HepG2 (cell line): ENCODE measurements around the gene MCOLN3. TPM values are rescaled to one million over a fixed set of nuclear protein-coding genes. Genes with fewer than 3 reads are reported as not detected.

Experiments used
- ATAC-seq: fragments of 200-7000 bp; cut with Tn5 transposase; 3 replicates; pipeline ENCODE4 v1.9.1; 2020; ENCODE audit warnings: mild to moderate bottlenecking, moderate library complexity
- BruUV-seq: library from RNA; stranded (reverse); fragments of 400-500 nt; replicated peaks from 2 replicates; lab custom pipeline; 2021; lab: Mats Ljungman, UMichigan
- CTCF ChIA-PET: fragments of 300-600 bp; formaldehyde crosslinking; extraction: SDS; loops from one replicate; lab custom pipeline; 2021; ENCODE audit warnings: low total read pairs, inconsistent platforms, low intra/inter-chr PET ratio; lab: Yijun Ruan, JAX
- POLR2A ChIA-PET: fragments of 350-600 bp; sonication (Branson Sonifier 250); formaldehyde crosslinking; loops from one replicate; lab custom pipeline; 2020; ENCODE audit warnings: antibody characterized with exemption, inconsistent platforms; lab: Yijun Ruan, JAX
- DNase-seq: peaks from one replicate; pipeline ENCODE4 v3.0.0-alpha.2; 2015; ENCODE audit warnings: low spot score
- FAIRE-seq: peaks from 3 replicates; lab custom pipeline; 2011; peaks lifted over from hg19 to GRCh38; lab: Jason Lieb, UNC
- H2AFZ ChIP-seq: one replicate; pipeline ENCODE4 v1.6.1; 2011; ENCODE audit warnings: low read length, inconsistent platforms
- H3K27ac ChIP-seq: fragments of 300-600 bp; 3 replicates; pipeline ENCODE4 v1.8.0; 2011; ENCODE audit warnings: mixed run types, mild to moderate bottlenecking, mixed read lengths, low read length, inconsistent platforms; ENCODE audit not compliant: insufficient read depth; ENCODE audit errors: extremely low read length
- H3K27me3 ChIP-seq, 2 experiments: fragments of 200-600 bp in 1 of 2; 2 replicates in 1 of 2; 3 replicates in 1 of 2; pipeline versions ENCODE4 v1.6.0 to v1.8.0; 2011; ENCODE audit warnings: low read length in 2 of 2, mild to moderate bottlenecking in 2 of 2, moderate library complexity in 2 of 2, inconsistent platforms in 1 of 2; ENCODE audit not compliant: insufficient read depth in 2 of 2, control insufficient read depth in 1 of 2
- H3K36me3 ChIP-seq, 2 experiments: fragments of 200-600 bp in 1 of 2; replicated peaks in 1 of 2; 2 replicates in 1 of 2; 3 replicates in 1 of 2; pipeline versions ENCODE4 v1.5.1 to v1.8.0; 2011; ENCODE audit warnings: low read length in 2 of 2, inconsistent platforms in 1 of 2; ENCODE audit not compliant: insufficient read depth in 2 of 2, control insufficient read depth in 1 of 2
- H3K4me1 ChIP-seq: 2 replicates; pipeline ENCODE4 v1.5.1; 2012; ENCODE audit warnings: low read length, inconsistent platforms; ENCODE audit not compliant: insufficient read depth
- H3K4me2 ChIP-seq: 2 replicates; pipeline ENCODE4 v1.6.0; 2011; ENCODE audit warnings: low read depth, low read length, inconsistent platforms
- H3K4me3 ChIP-seq, 3 experiments: fragments of 200-600 bp in 1 of 3; sonication (generic), shearing (Covaris generic) in 1 of 3; replicated peaks in 1 of 3; 2 replicates each; pipeline ENCODE4 v1.5.1; 2011 to 2016; ENCODE audit warnings: low read length in 3 of 3, inconsistent platforms in 2 of 3, low read depth in 2 of 3, mild to moderate bottlenecking in 2 of 3, control low read depth in 1 of 3, mixed read lengths in 1 of 3; ENCODE audit not compliant: insufficient read depth in 1 of 3
- H3K79me2 ChIP-seq: one replicate; pipeline ENCODE4 v1.6.1; 2011; ENCODE audit warnings: low read length, inconsistent platforms; ENCODE audit not compliant: insufficient read depth
- H3K9ac ChIP-seq: 2 replicates; pipeline ENCODE4 v1.6.0; 2011; ENCODE audit warnings: mild to moderate bottlenecking, low read depth, low read length, inconsistent platforms; ENCODE audit not compliant: insufficient read depth
- H3K9me3 ChIP-seq: 2 replicates; pipeline ENCODE4 v1.5.1; 2012; ENCODE audit warnings: mild to moderate bottlenecking, low read length
- H4K20me1 ChIP-seq: 2 replicates; pipeline ENCODE4 v1.6.0; 2011; ENCODE audit warnings: inconsistent platforms, mild to moderate bottlenecking, low read length, moderate library complexity; ENCODE audit not compliant: insufficient read depth
- AGO2 ChIP-seq: fragments of 200-400 bp; formaldehyde crosslinking; optimal IDR thresholded peaks from 2 replicates; pipeline ENCODE3; 2017; ENCODE audit warnings: mild to moderate bottlenecking, low read depth, low read length, moderate library complexity
- FOXJ3 ChIP-seq: sonication (generic); formaldehyde crosslinking; IDR thresholded peaks from 2 replicates; pipeline ENCODE4 v1.4.0; 2020; ENCODE audit warnings: missing genetic modification reagents, mild to moderate bottlenecking, borderline replicate concordance
- JDP2 ChIP-seq: sonication (generic); formaldehyde crosslinking; IDR thresholded peaks from 2 replicates; pipeline ENCODE4 v1.8.1; 2022; ENCODE audit warnings: missing genetic modification reagents, borderline replicate concordance
- MLLT10 ChIP-seq: sonication (generic); formaldehyde crosslinking; IDR thresholded peaks from 2 replicates; pipeline ENCODE4 v1.4.0; 2020; ENCODE audit warnings: missing genetic modification reagents
- NFKB2 ChIP-seq: sonication (generic); formaldehyde crosslinking; IDR thresholded peaks from 2 replicates; pipeline ENCODE4 v1.4.0; 2020; ENCODE audit warnings: missing genetic modification reagents, borderline replicate concordance
- ZKSCAN5 ChIP-seq: sonication (generic); formaldehyde crosslinking; IDR thresholded peaks from 2 replicates; pipeline ENCODE4 v1.5.1; 2020; ENCODE audit warnings: mild to moderate bottlenecking, missing genetic modification reagents
- ZNF550 ChIP-seq: sonication (generic); formaldehyde crosslinking; IDR thresholded peaks from 2 replicates; pipeline ENCODE4 v1.4.0; 2020; ENCODE audit warnings: mild to moderate bottlenecking, missing genetic modification reagents, borderline replicate concordance
- ZNF720 ChIP-seq: sonication (generic); formaldehyde crosslinking; IDR thresholded peaks from 2 replicates; pipeline ENCODE4 v1.4.0; 2020; ENCODE audit warnings: missing genetic modification reagents
- WGBS: methylation state at CpG from one replicate; pipeline ENCODE4 v1.1.6; 2017; ENCODE audit warnings: low lambda C conversion rate; 5-methylcytosine and 5-hydroxymethylcytosine counted together
- in situ Hi-C: cut with HindIII; loops from 2 replicates; pipeline ENCODE4 v1.10.0; 2017; ENCODE audit warnings: low pct_unique_long_range_greater_than_20kb; ENCODE audit not compliant: extremely low pct_ligation_motif_present
- intact Hi-C: fragments of 100-400 bp; cut with micrococcal nuclease; formaldehyde crosslinking; loops from one replicate; pipeline ENCODE4 v1.10.0; 2022; ENCODE audit not compliant: unreplicated experiment
- polyA plus RNA-seq, 8 experiments: library from polyadenylated mRNA; depleted of rRNA in 3 of 8; stranded (reverse) in 7 of 8; unstranded in 1 of 8; fragments of >200 nt; fragmentation: Illumina TruSeq in 4 of 8; extraction: Trizol in 4 of 8; gene quantifications; 2 replicates each; pipeline versions ENCODE4 v1.2.1 to v1.2.3, GENCODE V29; 2011 to 2016; ENCODE audit warnings: low read depth in 4 of 8, missing spikeins in 1 of 8, mixed read lengths in 1 of 8; ENCODE audit not compliant: insufficient read depth in 1 of 8
- total RNA-seq, 5 experiments: library from RNA; depleted of rRNA; stranded (reverse); fragments of >200 nt; fragmentation: Illumina TruSeq; extraction: Trizol; gene quantifications; 2 replicates each; pipeline ENCODE4 v1.2.3, GENCODE V29; 2016; ENCODE audit warnings: low read depth in 1 of 5
- TF ChIP-seq, protein P1 (sequence below), 2 experiments: fragments of 450-650 bp in 1 of 2; sonication (generic) in 1 of 2; formaldehyde crosslinking; IDR thresholded peaks; 2 replicates each; pipeline versions ENCODE4 v1.5.0 to v1.8.0; 2020 to 2022; ENCODE audit warnings: mild to moderate bottlenecking in 1 of 2, missing genetic modification reagents in 1 of 2
- TF ChIP-seq, protein P2 (sequence below): sonication (generic); formaldehyde crosslinking; IDR thresholded peaks from 2 replicates; pipeline ENCODE4 v1.4.0; 2020; ENCODE audit warnings: missing genetic modification reagents
- TF ChIP-seq, protein P3 (sequence below): sonication (generic); formaldehyde crosslinking; IDR thresholded peaks from 2 replicates; pipeline ENCODE4 v1.8.1; 2023; ENCODE audit warnings: mild to moderate bottlenecking, inconsistent platforms, moderate library complexity, missing genetic modification reagents, borderline replicate concordance

The MCOLN3 gene
- total and polyA plus RNA-seq, 2 of the 13 experiments (the other 11 are each of a cell fraction or from before 2014, with no cell fraction given) = 0.04 TPM

DNA sequence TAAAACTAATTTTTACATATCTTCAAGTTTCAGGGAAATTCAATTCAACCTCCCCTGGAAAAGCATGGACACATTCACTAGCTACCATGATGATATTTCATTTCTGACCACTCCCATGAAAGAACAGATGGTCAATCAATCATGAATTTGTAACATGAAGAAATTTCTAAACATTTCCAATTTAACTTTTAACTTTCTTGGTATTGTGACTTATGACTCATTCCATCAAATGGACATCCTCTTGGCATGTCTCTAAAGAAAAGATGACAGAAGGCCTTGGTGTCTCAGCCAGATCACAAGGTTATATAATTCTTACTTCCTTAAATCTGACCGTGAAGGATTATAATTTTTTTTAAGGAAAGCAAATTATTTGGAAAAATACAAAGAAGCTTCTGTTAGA lies 10.5 kb upstream of the MCOLN3 start:
- H3K4me2 ChIP-seq = no peak overlapping the region
- no peak for ATAC-seq
- H3K9ac ChIP-seq = no peak overlapping the region
- no peaks in the 10 kb centered on the region for H3K9me3 ChIP-seq
- intact Hi-C loops = no loop called here
- H4K20me1 ChIP-seq = no peaks in the 10 kb centered on the region
- H3K4me1 ChIP-seq = no peaks in the 10 kb centered on the region
- WGBS = 2% methylated on average over 1 of the region's 1 CpG
- CTCF ChIA-PET = no interaction called here
- H3K27me3 ChIP-seq = peaks cover 0 to 4% of the 10 kb centered on the region in 2 experiments; a peak in 1 of 5 replicates
- no peak overlapping the region for H2AFZ ChIP-seq
- H3K36me3 ChIP-seq = no peaks in the 10 kb centered on the region
- H3K79me2 ChIP-seq = no peaks in the 10 kb centered on the region
- TF ChIP-seq MLLT10 = no peak
- TF ChIP-seq NFKB2 (CRISPR knock-in tag) = no peak
- TF ChIP-seq, protein P1, sequence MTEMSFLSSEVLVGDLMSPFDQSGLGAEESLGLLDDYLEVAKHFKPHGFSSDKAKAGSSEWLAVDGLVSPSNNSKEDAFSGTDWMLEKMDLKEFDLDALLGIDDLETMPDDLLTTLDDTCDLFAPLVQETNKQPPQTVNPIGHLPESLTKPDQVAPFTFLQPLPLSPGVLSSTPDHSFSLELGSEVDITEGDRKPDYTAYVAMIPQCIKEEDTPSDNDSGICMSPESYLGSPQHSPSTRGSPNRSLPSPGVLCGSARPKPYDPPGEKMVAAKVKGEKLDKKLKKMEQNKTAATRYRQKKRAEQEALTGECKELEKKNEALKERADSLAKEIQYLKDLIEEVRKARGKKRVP (CRISPR knock-in tag; IDR thresholded peaks at IDR 0.05) = no peak
- TF ChIP-seq ZNF550 (CRISPR knock-in tag) = no peak
- no peak for TF ChIP-seq AGO2
- TF ChIP-seq, protein P2, sequence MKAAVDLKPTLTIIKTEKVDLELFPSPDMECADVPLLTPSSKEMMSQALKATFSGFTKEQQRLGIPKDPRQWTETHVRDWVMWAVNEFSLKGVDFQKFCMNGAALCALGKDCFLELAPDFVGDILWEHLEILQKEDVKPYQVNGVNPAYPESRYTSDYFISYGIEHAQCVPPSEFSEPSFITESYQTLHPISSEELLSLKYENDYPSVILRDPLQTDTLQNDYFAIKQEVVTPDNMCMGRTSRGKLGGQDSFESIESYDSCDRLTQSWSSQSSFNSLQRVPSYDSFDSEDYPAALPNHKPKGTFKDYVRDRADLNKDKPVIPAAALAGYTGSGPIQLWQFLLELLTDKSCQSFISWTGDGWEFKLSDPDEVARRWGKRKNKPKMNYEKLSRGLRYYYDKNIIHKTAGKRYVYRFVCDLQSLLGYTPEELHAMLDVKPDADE = no peak
- TF ChIP-seq JDP2 (CRISPR knock-in tag) = no peak
- TF ChIP-seq ZKSCAN5 (CRISPR knock-in tag) = no peak
- TF ChIP-seq, protein P3, sequence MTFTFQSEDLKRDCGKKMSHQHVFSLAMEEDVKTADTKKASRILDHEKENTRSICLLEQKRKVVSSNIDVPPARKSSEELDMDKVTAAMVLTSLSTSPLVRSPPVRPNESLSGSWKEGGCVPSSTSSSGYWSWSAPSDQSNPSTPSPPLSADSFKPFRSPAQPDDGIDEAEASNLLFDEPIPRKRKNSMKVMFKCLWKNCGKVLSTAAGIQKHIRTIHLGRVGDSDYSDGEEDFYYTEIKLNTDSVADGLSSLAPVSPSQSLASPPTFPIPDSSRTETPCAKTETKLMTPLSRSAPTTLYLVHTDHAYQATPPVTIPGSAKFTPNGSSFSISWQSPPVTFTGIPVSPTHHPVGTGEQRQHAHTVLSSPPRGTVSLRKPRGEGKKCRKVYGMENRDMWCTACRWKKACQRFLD (CRISPR knock-in tag) = no peak
- TF ChIP-seq ZNF720 (CRISPR knock-in tag) = no peak
- no peak for TF ChIP-seq FOXJ3 (CRISPR knock-in tag)
- TF ChIP-seq, all 625 proteins: peak for 0
- BruUV-seq = no TSS peak
- in situ Hi-C loops = no loop called here
- FAIRE-seq (no peak), DNase-seq (no peak)
- POLR2A ChIA-PET = no interaction called here
- Histone ChIP-seq H3K27ac (no peak overlapping the region), H3K4me3 (no peak overlapping the region)
